ENCODE measurements around the gene SHTN1.

Gene SHTN1

GRCh38 chr10:116866066-116866465, 138.9 kb downstream of the SHTN1 start:
- DNase-seq, result no peak

- DNase-seq, result no peak
These were observed 140.6 kb downstream of the SHTN1 start for GRCh38 chr10:116864436-116864835.

GRCh38 chr10:116861796-116862195, 143.2 kb downstream of the SHTN1 start:
- no peak for DNase-seq

GRCh38 chr10:116857156-116857555, 147.8 kb downstream of the SHTN1 start:
- DNase-seq, result no peak

GRCh38 chr10:116853701-116854100, 151.3 kb downstream of the SHTN1 start:
- DNase-seq, result no peak

- no peak for DNase-seq
These were observed 151.7 kb downstream of the SHTN1 start for GRCh38 chr10:116853287-116853686.

- no peak for DNase-seq
These were observed 152.7 kb downstream of the SHTN1 start for GRCh38 chr10:116852246-116852645.

GRCh38 chr10:116850058-116850611, 154.9 kb downstream of the SHTN1 start:
- no peak for DNase-seq

- DNase-seq, result no peak
These were observed 155.5 kb downstream of the SHTN1 start, which contains the start of gene ENO4 for GRCh38 chr10:116849248-116850057. Gene ENO4, plus strand, starts transcription at chr10:116849499. Its CDS starts 68 bp downstream, at chr10:116849567.

GRCh38 chr10:116848944-116849247, 156.1 kb downstream of the SHTN1 start:
- DNase-seq, result no peak

GRCh38 chr10:116848032-116848943, 156.7 kb downstream of the SHTN1 start:
- no peak for DNase-seq

GRCh38 chr10:116845823-116846222, 159.2 kb downstream of the SHTN1 start:
- DNase-seq, result no peak

GRCh38 chr10:116840389-116841075, 164.5 kb downstream of the SHTN1 start:
- no peak for DNase-seq

GRCh38 chr10:116838143-116838725, 166.8 kb downstream of the SHTN1 start:
- no peak for DNase-seq

GRCh38 chr10:116836902-116837523, 168.0 kb downstream of the SHTN1 start:
- DNase-seq, result no peak

GRCh38 chr10:116836083-116836482, 168.9 kb downstream of the SHTN1 start:
- no peak for DNase-seq

- DNase-seq, result no peak
These were observed 169.3 kb downstream of the SHTN1 start for GRCh38 chr10:116835658-116836057.

GRCh38 chr10:116833986-116834985, 170.7 kb downstream of the SHTN1 start:
- DNase-seq, result no peak

- DNase-seq, result no peak
These were observed 173.2 kb downstream of the SHTN1 start for GRCh38 chr10:116831790-116832189.
